ENCODE data around the gene MTRFR.
"Not testable (repeated sequence)": the region's sequence is repeated elsewhere in the genome, so short reads cannot be mapped to it uniquely, and the experiment has no call there.

MTRFR gene

GRCh38 chr12:123250471-123251383, 17.5 kb downstream of the MTRFR start:
- no peak for DNase-seq

- DNase-seq, result no peak
Measured at GRCh38 chr12:123251403-123252076, 18.3 kb downstream of the MTRFR start.

- not testable (repeated sequence) for DNase-seq
Measured at GRCh38 chr12:123252365-123252764, 19.1 kb downstream of the MTRFR start.

GRCh38 chr12:123253641-123254459, 20.6 kb downstream of the MTRFR start:
- no peak for DNase-seq

- DNase-seq, result no peak
Measured at GRCh38 chr12:123254853-123255446, 21.7 kb downstream of the MTRFR start.

- no peak for DNase-seq
Measured at GRCh38 chr12:123258593-123258992, 25.4 kb downstream of the MTRFR start.

GRCh38 chr12:123260081-123260480, 26.8 kb downstream of the MTRFR start:
- no peak for DNase-seq

GRCh38 chr12:123261196-123261595, 28.0 kb downstream of the MTRFR start:
- no peak for DNase-seq

- DNase-seq, result no peak
Measured at GRCh38 chr12:123263196-123263817, 30.1 kb downstream of the MTRFR start.

GRCh38 chr12:123264642-123265041, 31.4 kb downstream of the MTRFR start:
- DNase-seq, result no peak

- no peak for DNase-seq
Measured at GRCh38 chr12:123265851-123266678, 32.8 kb downstream of the MTRFR start.

- no peak for DNase-seq
Measured at GRCh38 chr12:123266679-123267277, 33.5 kb downstream of the MTRFR start.

GRCh38 chr12:123267335-123267920, 34.2 kb downstream of the MTRFR start:
- no peak for DNase-seq

- no peak for DNase-seq
Measured at GRCh38 chr12:123267991-123268843, 35.0 kb downstream of the MTRFR start.

GRCh38 chr12:123268850-123269249, 35.6 kb downstream of the MTRFR start:
- DNase-seq, result no peak

- peak; percentile 52 for DNase-seq
Measured at GRCh38 chr12:123269395-123269892, 36.2 kb downstream of the MTRFR start.

GRCh38 chr12:123269896-123270213, 36.6 kb downstream of the MTRFR start:
- no peak for DNase-seq

- DNase-seq, result peak; percentile 23
Measured at GRCh38 chr12:123270214-123271000, 37.2 kb downstream of the MTRFR start.
